ENCODE measurements around the gene WWOX.

GRCh38 chr16:78161023-78161729, 61.7 kb downstream of the WWOX start:
- TF ChIP-seq CTCF (conservative IDR thresholded peaks at IDR 0.05; ENCODE audit: low read depth, low read length) (no peak), EZH2 (IDR thresholded peaks at IDR 0.05; ENCODE audit: borderline replicate concordance, low read depth, low read length, poor library complexity, severe bottlenecking) (no peak)

Data from A673 (cell line).